K562 (cell line): ENCODE measurements around the gene AGFG2. TPM values are rescaled to one million over a fixed set of nuclear protein-coding genes. Genes with fewer than 3 reads are reported as not detected.

Experiments used
- ARNT ChIP-seq, 2 experiments: fragments of 450-650 bp; IDR thresholded peaks; 2 replicates each; pipeline ENCODE4 v1.6.1; 2016; ENCODE audit warnings: mild to moderate bottlenecking in 1 of 2
- BCL6 ChIP-seq: fragments of 250-450 bp; sonication (Bioruptor Pico); IDR thresholded peaks from 2 replicates; pipeline ENCODE4 v1.4.0; 2020
- EP300 ChIP-seq: IDR thresholded peaks from 2 replicates; pipeline ENCODE4 v1.6.1; 2012; ENCODE audit warnings: low read length, improper control_type of control experiment
- FOXM1 ChIP-seq, 2 experiments: fragments of 450-650 bp in 1 of 2; sonication (generic) in 1 of 2; formaldehyde crosslinking in 1 of 2; IDR thresholded peaks; 2 replicates each; pipeline versions ENCODE4 v1.6.1 to v1.9.0; 2017 to 2022; ENCODE audit warnings: low read depth in 2 of 2, mild to moderate bottlenecking in 2 of 2, missing genetic modification reagents in 1 of 2, moderate library complexity in 1 of 2
- HOXB6 ChIP-seq: fragments of 250-450 bp; sonication (Bioruptor Pico); IDR thresholded peaks from 2 replicates; pipeline ENCODE4 v1.5.1; 2022; ENCODE audit warnings: mild to moderate bottlenecking, borderline replicate concordance
- ILF3 ChIP-seq: fragments of 450-650 bp; IDR thresholded peaks from 2 replicates; pipeline ENCODE4 v1.6.1; 2018; ENCODE audit warnings: antibody characterized with exemption, mild to moderate bottlenecking, moderate library complexity, borderline replicate concordance
- MYC ChIP-seq, 2 experiments: fragments of 250-450 bp in 1 of 2; sonication (Bioruptor Pico) in 1 of 2; IDR thresholded peaks; 2 replicates each; pipeline versions ENCODE4 v1.5.1 to v1.6.1; 2012 to 2021; ENCODE audit warnings: low read depth in 2 of 2, borderline replicate concordance in 1 of 2, improper control_type of control experiment in 1 of 2, low read length in 1 of 2, mild to moderate bottlenecking in 1 of 2, moderate library complexity in 1 of 2
- OTX1 ChIP-seq: fragments of 450-650 bp; formaldehyde crosslinking; IDR thresholded peaks from 2 replicates; pipeline ENCODE4 v1.4.0; 2022; ENCODE audit warnings: mild to moderate bottlenecking
- POLR2AphosphoS2 ChIP-seq: IDR thresholded peaks from 2 replicates; pipeline ENCODE4 v1.6.1; 2012; ENCODE audit warnings: low read length, improper control_type of control experiment
- PURB ChIP-seq: sonication (generic); formaldehyde crosslinking; IDR thresholded peaks from 2 replicates; pipeline ENCODE4 v1.9.0; 2021; ENCODE audit warnings: low read depth, mild to moderate bottlenecking, missing genetic modification reagents
- SUPT5H ChIP-seq: fragments of 450-650 bp; IDR thresholded peaks from 2 replicates; pipeline ENCODE4 v1.6.1; 2016
- ZFX ChIP-seq: sonication (generic); formaldehyde crosslinking; IDR thresholded peaks from 2 replicates; pipeline ENCODE4 v1.8.0; 2022; ENCODE audit warnings: mild to moderate bottlenecking, missing genetic modification reagents, moderate library complexity
- ZNF121 ChIP-seq: sonication (generic); formaldehyde crosslinking; conservative IDR thresholded peaks from 2 replicates; pipeline ENCODE4 v1.8.0; 2022; ENCODE audit warnings: missing genetic modification reagents
- ZNF551 ChIP-seq: fragments of 250-450 bp; sonication (Bioruptor Pico); IDR thresholded peaks from 2 replicates; pipeline ENCODE4 v1.5.0; 2021; ENCODE audit warnings: mild to moderate bottlenecking, moderate library complexity
- ZNF696 ChIP-seq: fragments of 250-450 bp; sonication (Bioruptor Pico); conservative IDR thresholded peaks from 2 replicates; pipeline ENCODE4 v1.4.0; 2020; ENCODE audit warnings: mild to moderate bottlenecking, moderate library complexity
- polyA plus RNA-seq, 8 experiments: library from polyadenylated mRNA; depleted of rRNA in 4 of 8; stranded (reverse) in 5 of 8; unstranded in 3 of 8; fragments of >200 nt; fragmentation: Nextera tagmentation in 2 of 8; fragmentation: Illumina TruSeq in 1 of 8; extraction: Ambion mirVana in 2 of 8; extraction: Trizol in 1 of 8; gene quantifications; 2 replicates each; pipeline versions ENCODE4 v1.2.1 to v1.2.3, GENCODE V29; 2011 to 2014; ENCODE audit warnings: inconsistent platforms in 1 of 8, missing spikeins in 1 of 8
- total RNA-seq, 7 experiments: library from RNA; depleted of rRNA in 6 of 7; stranded (reverse); fragments of >200 nt in 6 of 7; fragmentation: Illumina TruSeq in 2 of 7; extraction: Trizol in 2 of 7; gene quantifications; 2 replicates each; pipeline versions ENCODE4 v1.2.1 to v1.2.3, GENCODE V29; 2011 to 2021; ENCODE audit warnings: low replicate concordance in 1 of 7
- TF ChIP-seq, protein P1 (sequence below): sonication (generic); formaldehyde crosslinking; IDR thresholded peaks from 2 replicates; pipeline ENCODE4 v1.8.1; 2023; ENCODE audit warnings: mild to moderate bottlenecking, missing genetic modification reagents
- TF ChIP-seq, protein P2 (sequence below), 2 experiments: fragments of 200-800 bp in 1 of 2; sonication (Bioruptor generic) in 1 of 2; sonication (generic) in 1 of 2; formaldehyde crosslinking in 1 of 2; IDR thresholded peaks in 1 of 2; conservative IDR thresholded peaks in 1 of 2; 2 replicates each; pipeline versions ENCODE4 v1.5.0 to v1.6.1; 2016 to 2020; ENCODE audit warnings: missing compliant biosample characterization in 1 of 2, missing genetic modification characterization in 1 of 2, missing genetic modification reagents in 1 of 2
- TF ChIP-seq, protein P3 (sequence below): sonication (generic); formaldehyde crosslinking; IDR thresholded peaks from 2 replicates; pipeline ENCODE4 v1.5.0; 2020; ENCODE audit warnings: missing genetic modification reagents
- TF ChIP-seq, protein P4 (sequence below): sonication (generic); formaldehyde crosslinking; IDR thresholded peaks from 2 replicates; pipeline ENCODE4 v1.8.1; 2023; ENCODE audit warnings: mild to moderate bottlenecking, missing genetic modification reagents
- TF ChIP-seq, protein P5 (sequence below): fragments of 450-650 bp; formaldehyde crosslinking; IDR thresholded peaks from 2 replicates; pipeline ENCODE4 v1.4.0; 2022; ENCODE audit warnings: missing genetic modification characterization

AGFG2 gene
- total and polyA plus RNA-seq, 9 of the 15 experiments (the other 6 are each of a cell fraction or from before 2014, with no cell fraction given): 0.31 to 23.1 (median 6.5) TPM

DNA sequence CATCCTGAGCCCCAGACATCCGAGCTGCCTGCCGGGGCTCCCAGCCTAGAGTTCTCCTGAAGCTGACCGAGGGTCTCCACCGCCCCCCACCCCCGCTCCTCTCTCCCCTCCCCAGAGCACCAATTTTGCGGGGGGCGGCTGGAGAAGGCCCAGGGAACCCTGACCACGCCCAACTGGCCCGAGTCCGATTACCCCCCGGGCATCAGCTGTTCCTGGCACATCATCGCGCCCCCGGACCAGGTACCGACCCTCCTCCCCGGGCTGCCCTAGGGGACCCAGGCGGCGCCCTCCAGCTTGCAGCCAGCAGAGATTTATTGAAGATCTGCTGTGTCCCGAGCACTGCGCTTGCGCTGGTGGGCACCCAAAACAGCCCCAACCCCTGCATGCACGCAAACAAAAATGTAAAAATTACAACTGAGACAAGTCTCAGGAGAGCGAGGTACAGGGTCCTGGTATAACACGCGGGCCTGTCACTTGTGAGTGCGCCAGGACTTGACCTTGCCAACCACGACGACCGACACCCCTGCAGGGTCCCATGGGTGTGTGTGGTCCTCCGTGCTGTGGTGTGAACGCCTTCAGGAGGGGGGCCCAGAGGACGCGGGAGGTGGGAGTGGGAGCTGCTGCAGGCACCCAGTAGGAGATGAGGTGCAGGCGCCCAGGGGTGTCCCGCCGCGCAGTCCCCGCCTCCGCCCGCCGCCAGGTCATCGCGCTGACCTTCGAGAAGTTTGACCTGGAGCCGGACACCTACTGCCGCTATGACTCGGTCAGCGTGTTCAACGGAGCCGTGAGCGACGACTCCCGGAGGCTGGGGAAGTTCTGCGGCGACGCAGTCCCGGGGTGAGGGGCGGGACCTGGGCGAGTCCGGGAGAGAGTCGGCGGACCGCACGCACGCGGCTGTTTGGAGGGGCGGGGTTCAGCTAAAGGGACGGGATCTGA, 66.2 kb downstream of the AGFG2 start (continued):
- TF ChIP-seq, protein P1, sequence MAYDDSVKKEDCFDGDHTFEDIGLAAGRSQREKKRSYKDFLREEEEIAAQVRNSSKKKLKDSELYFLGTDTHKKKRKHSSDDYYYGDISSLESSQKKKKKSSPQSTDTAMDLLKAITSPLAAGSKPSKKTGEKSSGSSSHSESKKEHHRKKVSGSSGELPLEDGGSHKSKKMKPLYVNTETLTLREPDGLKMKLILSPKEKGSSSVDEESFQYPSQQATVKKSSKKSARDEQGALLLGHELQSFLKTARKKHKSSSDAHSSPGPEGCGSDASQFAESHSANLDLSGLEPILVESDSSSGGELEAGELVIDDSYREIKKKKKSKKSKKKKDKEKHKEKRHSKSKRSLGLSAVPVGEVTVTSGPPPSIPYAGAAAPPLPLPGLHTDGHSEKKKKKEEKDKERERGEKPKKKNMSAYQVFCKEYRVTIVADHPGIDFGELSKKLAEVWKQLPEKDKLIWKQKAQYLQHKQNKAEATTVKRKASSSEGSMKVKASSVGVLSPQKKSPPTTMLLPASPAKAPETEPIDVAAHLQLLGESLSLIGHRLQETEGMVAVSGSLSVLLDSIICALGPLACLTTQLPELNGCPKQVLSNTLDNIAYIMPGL: no peak
- TF ChIP-seq ZNF696 (CRISPR knock-in tag) (no peak), ZFX (no peak), OTX1 (no peak), ZNF551 (CRISPR knock-in tag) (no peak), ILF3 (no peak), ARNT (IDR thresholded peaks at IDR 0.05) (no peak), ZNF121 (CRISPR knock-in tag) (no peak), FOXM1 (IDR thresholded peaks at IDR 0.05; ENCODE audit: low read depth) (no peak), FOXM1 (CRISPR knock-in tag; IDR thresholded peaks at IDR 0.05; ENCODE audit: low read depth) (0 out of 2 replicates have a peak, but pooled peaks have one; percentile 10), POLR2AphosphoS2 (no peak), MYC (IDR thresholded peaks at IDR 0.05; ENCODE audit: low read depth, low read length) (0 out of 2 replicates have a peak, but pooled peaks have one; percentile 35), MYC (CRISPR knock-in tag; IDR thresholded peaks at IDR 0.05; ENCODE audit: borderline replicate concordance, low read depth) (peak; percentile 2; the same call in 1 of the 2 replicates), EP300 (no peak), BCL6 (CRISPR knock-in tag) (no peak), SUPT5H (no peak), HOXB6 (CRISPR knock-in tag) (no peak), PURB (CRISPR knock-in tag) (no peak)
- TF ChIP-seq, protein P2, sequence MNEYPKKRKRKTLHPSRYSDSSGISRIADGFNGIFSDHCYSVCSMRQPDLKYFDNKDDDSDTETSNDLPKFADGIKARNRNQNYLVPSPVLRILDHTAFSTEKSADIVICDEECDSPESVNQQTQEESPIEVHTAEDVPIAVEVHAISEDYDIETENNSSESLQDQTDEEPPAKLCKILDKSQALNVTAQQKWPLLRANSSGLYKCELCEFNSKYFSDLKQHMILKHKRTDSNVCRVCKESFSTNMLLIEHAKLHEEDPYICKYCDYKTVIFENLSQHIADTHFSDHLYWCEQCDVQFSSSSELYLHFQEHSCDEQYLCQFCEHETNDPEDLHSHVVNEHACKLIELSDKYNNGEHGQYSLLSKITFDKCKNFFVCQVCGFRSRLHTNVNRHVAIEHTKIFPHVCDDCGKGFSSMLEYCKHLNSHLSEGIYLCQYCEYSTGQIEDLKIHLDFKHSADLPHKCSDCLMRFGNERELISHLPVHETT (CRISPR knock-in tag; conservative IDR thresholded peaks at IDR 0.05 in 1 of 2, IDR thresholded peaks at IDR 0.05 in 1 of 2): no peak
- TF ChIP-seq, protein P3, sequence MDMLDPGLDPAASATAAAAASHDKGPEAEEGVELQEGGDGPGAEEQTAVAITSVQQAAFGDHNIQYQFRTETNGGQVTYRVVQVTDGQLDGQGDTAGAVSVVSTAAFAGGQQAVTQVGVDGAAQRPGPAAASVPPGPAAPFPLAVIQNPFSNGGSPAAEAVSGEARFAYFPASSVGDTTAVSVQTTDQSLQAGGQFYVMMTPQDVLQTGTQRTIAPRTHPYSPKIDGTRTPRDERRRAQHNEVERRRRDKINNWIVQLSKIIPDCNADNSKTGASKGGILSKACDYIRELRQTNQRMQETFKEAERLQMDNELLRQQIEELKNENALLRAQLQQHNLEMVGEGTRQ (CRISPR knock-in tag): no peak
- TF ChIP-seq, protein P4, sequence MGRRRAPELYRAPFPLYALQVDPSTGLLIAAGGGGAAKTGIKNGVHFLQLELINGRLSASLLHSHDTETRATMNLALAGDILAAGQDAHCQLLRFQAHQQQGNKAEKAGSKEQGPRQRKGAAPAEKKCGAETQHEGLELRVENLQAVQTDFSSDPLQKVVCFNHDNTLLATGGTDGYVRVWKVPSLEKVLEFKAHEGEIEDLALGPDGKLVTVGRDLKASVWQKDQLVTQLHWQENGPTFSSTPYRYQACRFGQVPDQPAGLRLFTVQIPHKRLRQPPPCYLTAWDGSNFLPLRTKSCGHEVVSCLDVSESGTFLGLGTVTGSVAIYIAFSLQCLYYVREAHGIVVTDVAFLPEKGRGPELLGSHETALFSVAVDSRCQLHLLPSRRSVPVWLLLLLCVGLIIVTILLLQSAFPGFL: no peak
- TF ChIP-seq, protein P5, sequence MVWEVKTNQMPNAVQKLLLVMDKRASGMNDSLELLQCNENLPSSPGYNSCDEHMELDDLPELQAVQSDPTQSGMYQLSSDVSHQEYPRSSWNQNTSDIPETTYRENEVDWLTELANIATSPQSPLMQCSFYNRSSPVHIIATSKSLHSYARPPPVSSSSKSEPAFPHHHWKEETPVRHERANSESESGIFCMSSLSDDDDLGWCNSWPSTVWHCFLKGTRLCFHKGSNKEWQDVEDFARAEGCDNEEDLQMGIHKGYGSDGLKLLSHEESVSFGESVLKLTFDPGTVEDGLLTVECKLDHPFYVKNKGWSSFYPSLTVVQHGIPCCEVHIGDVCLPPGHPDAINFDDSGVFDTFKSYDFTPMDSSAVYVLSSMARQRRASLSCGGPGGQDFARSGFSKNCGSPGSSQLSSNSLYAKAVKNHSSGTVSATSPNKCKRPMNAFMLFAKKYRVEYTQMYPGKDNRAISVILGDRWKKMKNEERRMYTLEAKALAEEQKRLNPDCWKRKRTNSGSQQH: no peak
